Mesodermal cell (in vitro differentiated cells): Measurements from ENCODE around the gene BMP2K.

Experiments
- H3K27ac ChIP-seq: 2 replicates; pipeline ENCODE4 v1.7.0; 2013; ENCODE audit warnings: mild to moderate bottlenecking, low read depth, low read length, moderate library complexity; ENCODE audit not compliant: severe bottlenecking
- H3K36me3 ChIP-seq: 2 replicates; pipeline ENCODE4 v1.7.1; 2013; ENCODE audit warnings: mild to moderate bottlenecking, low read length, moderate library complexity; ENCODE audit not compliant: control insufficient read depth, insufficient read depth
- H3K4me1 ChIP-seq: one replicate; pipeline ENCODE4 v1.7.1; 2013; ENCODE audit warnings: mild to moderate bottlenecking, low read length; ENCODE audit not compliant: insufficient read depth, control insufficient read depth, poor library complexity, severe bottlenecking
- H3K4me3 ChIP-seq: 2 replicates; pipeline ENCODE4 v1.7.0; 2013; ENCODE audit warnings: low read length, control low read depth, mild to moderate bottlenecking; ENCODE audit not compliant: insufficient read depth, poor library complexity, severe bottlenecking; ENCODE audit errors: extremely low read depth
- H3K9me3 ChIP-seq: 2 replicates; pipeline ENCODE4 v1.7.1; 2013; ENCODE audit warnings: mild to moderate bottlenecking, low read length, moderate library complexity; ENCODE audit not compliant: control insufficient read depth
- WGBS, 2 experiments: methylation state at CpG; one replicate each; pipeline ENCODE4 v1.1.5; 2013; ENCODE audit warnings: missing lambda C conversion rate in 2 of 2; ENCODE audit not compliant: insufficient coverage in 2 of 2; 5-methylcytosine and 5-hydroxymethylcytosine counted together

BMP2K gene

GRCh38 chr4:78749258-78749971, 26.7 kb upstream of the BMP2K start:
- no peak overlapping the region for H3K27ac ChIP-seq
- H3K36me3 ChIP-seq, result no peaks in the 10 kb centered on the region
- H3K4me1 ChIP-seq, result no peaks in the 10 kb centered on the region
- 86 to 100% methylated on average over 1 of the region's 4 CpGs for WGBS, 2 experiments
- H3K9me3 ChIP-seq, result no peaks in the 10 kb centered on the region
- no peak overlapping the region for H3K4me3 ChIP-seq

- WGBS, 2 experiments, result no CpG with 5 or more reads among the region's 2 CpGs
- Histone ChIP-seq H3K27ac (no peak overlapping the region), H3K36me3 (no peaks in the 10 kb centered on the region), H3K4me3 (no peak overlapping the region), H3K9me3 (no peaks in the 10 kb centered on the region), H3K4me1 (no peaks in the 10 kb centered on the region)
Measured at GRCh38 chr4:78749972-78750727, 26.0 kb upstream of the BMP2K start.

- 100% methylated on average over 1 of the region's 2 CpGs for whole genome bisulfite sequencing, 2 experiments
Measured at GRCh38 chr4:78753091-78753490, 23.1 kb upstream of the BMP2K start.

DNA sequence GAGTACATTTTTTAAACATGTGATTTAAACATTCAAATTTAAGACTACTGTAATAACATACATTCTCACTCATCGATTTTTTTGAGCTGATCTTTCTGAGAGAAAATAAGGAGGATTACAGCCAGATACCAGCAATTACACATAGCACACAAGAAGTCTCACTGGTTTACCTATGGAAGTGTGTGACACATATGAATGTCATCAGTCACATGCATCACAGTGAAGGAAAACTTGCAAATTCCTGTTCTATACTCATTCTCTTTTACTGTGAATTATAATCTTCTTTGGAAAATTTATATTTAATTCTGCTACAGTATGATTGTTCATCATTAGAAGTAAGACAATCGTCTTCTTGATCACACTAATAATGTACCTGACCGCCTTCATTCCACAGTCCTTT, 21.3 kb upstream of the BMP2K start:
- WGBS, 2 experiments, result 60% methylated on average over 1 of the region's 3 CpGs; no CpG with 5 or more reads in 1 of the 2 experiments
- Histone ChIP-seq H3K27ac (no peak overlapping the region), H3K36me3 (no peaks in the 10 kb centered on the region), H3K4me3 (no peak overlapping the region), H3K9me3 (no peaks in the 10 kb centered on the region), H3K4me1 (no peaks in the 10 kb centered on the region)

More at GRCh38 chr4:78753091-78753490, 23.1 kb upstream of the BMP2K start:
- Histone ChIP-seq H3K4me3 (no peak overlapping the region), H3K36me3 (no peaks in the 10 kb centered on the region), H3K9me3 (no peaks in the 10 kb centered on the region), H3K27ac (no peak overlapping the region), H3K4me1 (no peaks in the 10 kb centered on the region)

- Histone ChIP-seq H3K9me3 (no peaks in the 10 kb centered on the region), H3K4me1 (no peaks in the 10 kb centered on the region), H3K4me3 (no peak overlapping the region), H3K36me3 (no peaks in the 10 kb centered on the region), H3K27ac (no peak overlapping the region)
- no CpG with 5 or more reads among the region's 3 CpGs for WGBS, 2 experiments
Measured at GRCh38 chr4:78756137-78756536, 20.0 kb upstream of the BMP2K start.

DNA sequence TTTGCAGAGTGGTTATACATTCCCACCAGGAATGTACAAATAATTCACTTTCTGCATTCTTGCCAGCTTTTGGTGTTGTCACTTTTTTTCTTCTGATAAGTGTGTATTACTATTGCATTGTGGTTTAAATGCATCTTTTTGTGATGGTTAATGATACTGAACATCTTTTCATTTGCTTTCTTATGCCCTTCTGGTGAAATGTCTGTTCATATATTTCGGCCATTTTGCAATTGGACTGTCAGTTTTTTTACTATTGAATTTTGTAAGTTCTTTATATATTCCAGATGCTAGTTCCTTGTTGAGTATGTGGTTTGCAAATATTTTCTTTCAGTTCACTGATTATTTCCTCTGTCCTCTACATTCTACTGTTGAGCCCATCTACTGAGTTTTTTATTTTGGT, 19.4 kb upstream of the BMP2K start:
- no peaks in the 10 kb centered on the region for H3K9me3 ChIP-seq
- no peaks in the 10 kb centered on the region for H3K36me3 ChIP-seq
- no CpG with 5 or more reads among the region's 1 CpG for WGBS, 2 experiments
- H3K4me1 ChIP-seq, result no peaks in the 10 kb centered on the region
- H3K4me3 ChIP-seq, result no peak overlapping the region
- no peak overlapping the region for H3K27ac ChIP-seq

- Histone ChIP-seq H3K36me3 (no peaks in the 10 kb centered on the region), H3K9me3 (no peaks in the 10 kb centered on the region), H3K4me3 (no peak overlapping the region), H3K4me1 (no peaks in the 10 kb centered on the region), H3K27ac (no peak overlapping the region)
- WGBS, 2 experiments, result no CpG with 5 or more reads among the region's 1 CpG
Measured at GRCh38 chr4:78757574-78757973, 18.6 kb upstream of the BMP2K start.

DNA sequence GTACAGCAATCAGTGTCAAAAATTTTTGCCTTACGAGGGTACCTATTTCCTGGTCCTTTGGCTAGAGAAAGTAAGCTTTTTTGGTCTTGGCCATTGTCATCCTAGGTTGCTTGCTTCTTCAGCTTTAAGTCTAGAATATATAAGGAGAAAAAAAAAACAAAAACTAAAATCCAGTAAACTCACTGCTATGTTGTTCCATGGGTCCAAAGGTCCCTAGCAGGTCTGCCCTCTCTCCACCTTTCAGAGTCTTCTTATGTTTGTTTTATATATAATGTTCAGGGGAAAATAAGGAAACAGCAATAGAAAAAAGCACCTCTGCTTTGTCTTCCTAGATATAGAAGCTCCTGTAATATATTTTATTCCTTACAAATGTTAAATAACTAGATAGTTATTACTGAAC, 18.1 kb upstream of the BMP2K start:
- WGBS, 2 experiments, result no CpG with 5 or more reads among the region's 1 CpG
- Histone ChIP-seq H3K4me3 (no peak overlapping the region), H3K27ac (no peak overlapping the region), H3K4me1 (no peaks in the 10 kb centered on the region), H3K9me3 (no peaks in the 10 kb centered on the region), H3K36me3 (no peaks in the 10 kb centered on the region)

DNA sequence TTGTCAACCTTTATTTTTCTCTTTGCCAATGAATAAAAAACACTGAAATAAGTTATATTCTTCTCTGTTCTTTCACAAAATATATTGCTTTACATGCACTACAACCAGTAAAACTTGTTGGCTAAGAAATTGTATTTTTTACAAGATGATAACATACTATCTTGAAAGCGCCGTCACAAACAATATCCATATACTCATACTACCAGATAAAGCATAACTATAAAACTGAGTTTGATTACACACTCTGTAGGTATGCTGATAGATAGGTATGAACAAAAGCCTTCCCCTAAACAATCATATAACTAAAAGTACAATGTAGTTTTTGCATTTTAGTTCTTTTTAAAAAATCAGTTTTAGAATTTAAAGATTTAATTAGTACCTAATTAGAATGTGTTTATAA, 13.6 kb upstream of the BMP2K start:
- WGBS, 2 experiments, result no CpG with 5 or more reads among the region's 2 CpGs
- Histone ChIP-seq H3K36me3 (no peaks in the 10 kb centered on the region), H3K4me3 (no peak overlapping the region), H3K9me3 (no peaks in the 10 kb centered on the region), H3K27ac (no peak overlapping the region), H3K4me1 (no peaks in the 10 kb centered on the region)

GRCh38 chr4:78763251-78763650, 12.9 kb upstream of the BMP2K start:
- no CpG with 5 or more reads among the region's 1 CpG for WGBS, 2 experiments
- no peaks in the 10 kb centered on the region for H3K36me3 ChIP-seq
- H3K27ac ChIP-seq, result no peak overlapping the region
- H3K4me1 ChIP-seq, result no peaks in the 10 kb centered on the region
- H3K4me3 ChIP-seq, result no peak overlapping the region
- no peaks in the 10 kb centered on the region for H3K9me3 ChIP-seq

DNA sequence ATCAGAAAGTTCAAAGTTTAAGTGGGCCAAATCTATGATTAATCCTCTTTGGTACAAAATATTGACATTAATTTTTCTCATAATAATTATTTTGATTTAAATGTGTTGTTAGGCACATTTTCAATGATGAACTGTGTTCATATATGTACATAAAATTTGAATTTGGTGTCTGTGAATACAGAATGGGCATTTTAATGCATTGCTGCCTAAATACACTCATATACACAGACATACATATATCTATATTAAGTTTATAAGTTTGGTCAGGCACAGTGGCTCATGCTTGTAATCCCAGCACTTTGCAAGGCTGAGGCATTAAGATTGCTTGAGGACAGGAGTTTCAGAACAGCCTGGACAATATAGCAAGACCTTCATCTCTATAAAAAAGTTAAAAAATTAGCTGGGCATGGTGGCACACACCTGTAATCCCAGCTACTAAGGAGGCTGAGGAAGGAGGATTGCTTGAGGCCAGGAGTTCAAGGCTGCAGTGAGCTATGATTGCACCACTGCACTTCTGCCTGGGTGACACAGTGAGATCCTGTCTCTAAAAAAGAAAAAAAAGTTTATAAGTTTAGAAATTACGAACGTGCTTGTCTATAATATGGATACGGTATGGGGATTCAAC, 12.3 kb upstream of the BMP2K start:
- WGBS, 2 experiments, result no CpG with 5 or more reads among the region's 3 CpGs
- Histone ChIP-seq H3K27ac (no peak overlapping the region), H3K36me3 (no peaks in the 10 kb centered on the region), H3K9me3 (no peaks in the 10 kb centered on the region), H3K4me1 (no peaks in the 10 kb centered on the region), H3K4me3 (no peak overlapping the region)
